Measurements from ENCODE around the gene FTO.

Gene FTO

DNA sequence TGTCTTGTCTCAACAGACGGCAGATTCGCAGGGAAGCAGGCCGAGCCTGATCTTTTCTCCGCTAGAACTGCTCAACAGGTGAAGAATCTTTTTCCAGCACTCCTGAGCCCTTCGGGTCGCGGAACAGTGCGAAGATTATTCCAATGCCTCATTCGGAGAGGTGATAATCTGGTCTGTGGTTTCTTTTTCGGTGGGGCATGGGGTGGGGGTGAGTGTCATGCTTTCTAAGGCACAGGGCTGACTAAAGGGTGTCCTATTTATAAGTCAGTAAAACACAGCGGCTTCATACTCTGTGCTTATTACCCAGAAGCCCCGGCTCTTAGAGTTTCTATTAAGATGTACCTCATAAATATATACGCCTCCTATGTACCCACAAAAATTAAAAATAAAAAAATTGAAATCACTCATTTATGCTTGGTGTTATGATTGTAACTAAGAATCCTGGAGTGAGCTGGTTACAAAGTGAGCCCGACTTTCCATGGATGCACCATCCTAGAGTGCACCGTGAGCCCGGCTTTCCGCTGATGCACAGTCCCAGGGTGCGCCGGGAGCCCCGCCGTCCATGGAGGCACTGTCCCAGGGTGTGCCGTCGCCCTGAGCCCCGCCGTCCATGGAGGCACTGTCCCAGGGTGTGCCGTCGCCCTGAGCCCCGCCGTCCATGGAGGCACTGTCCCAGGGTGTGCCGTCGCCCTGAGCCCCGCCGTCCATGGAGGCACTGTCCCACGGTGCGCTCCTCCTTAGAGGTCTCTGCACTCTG is 417.8 kb downstream of the FTO start:
- DNase-seq (ENCODE audit: low read depth, low spot score): no peak

DNA sequence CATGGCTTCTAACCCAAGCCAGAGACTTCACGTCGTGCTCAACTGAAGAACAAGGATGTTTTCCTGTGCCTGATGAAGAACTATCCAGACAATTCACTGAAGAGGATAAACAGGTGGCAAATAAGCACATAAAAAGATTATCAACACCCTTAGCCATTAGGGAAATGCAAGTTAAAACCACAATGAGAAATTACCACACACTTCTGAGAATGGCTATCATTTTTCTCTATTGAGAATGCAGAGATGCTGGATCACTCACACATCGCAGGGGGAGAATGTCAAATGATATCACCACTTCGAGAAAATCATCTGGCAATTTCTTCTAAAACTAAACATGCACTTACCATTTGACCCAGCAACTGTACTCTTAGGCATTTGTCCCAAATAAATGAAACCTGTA is 419.8 kb downstream of the FTO start:
- no peak for DNase-seq (ENCODE audit: low read depth, low spot score)

DNA sequence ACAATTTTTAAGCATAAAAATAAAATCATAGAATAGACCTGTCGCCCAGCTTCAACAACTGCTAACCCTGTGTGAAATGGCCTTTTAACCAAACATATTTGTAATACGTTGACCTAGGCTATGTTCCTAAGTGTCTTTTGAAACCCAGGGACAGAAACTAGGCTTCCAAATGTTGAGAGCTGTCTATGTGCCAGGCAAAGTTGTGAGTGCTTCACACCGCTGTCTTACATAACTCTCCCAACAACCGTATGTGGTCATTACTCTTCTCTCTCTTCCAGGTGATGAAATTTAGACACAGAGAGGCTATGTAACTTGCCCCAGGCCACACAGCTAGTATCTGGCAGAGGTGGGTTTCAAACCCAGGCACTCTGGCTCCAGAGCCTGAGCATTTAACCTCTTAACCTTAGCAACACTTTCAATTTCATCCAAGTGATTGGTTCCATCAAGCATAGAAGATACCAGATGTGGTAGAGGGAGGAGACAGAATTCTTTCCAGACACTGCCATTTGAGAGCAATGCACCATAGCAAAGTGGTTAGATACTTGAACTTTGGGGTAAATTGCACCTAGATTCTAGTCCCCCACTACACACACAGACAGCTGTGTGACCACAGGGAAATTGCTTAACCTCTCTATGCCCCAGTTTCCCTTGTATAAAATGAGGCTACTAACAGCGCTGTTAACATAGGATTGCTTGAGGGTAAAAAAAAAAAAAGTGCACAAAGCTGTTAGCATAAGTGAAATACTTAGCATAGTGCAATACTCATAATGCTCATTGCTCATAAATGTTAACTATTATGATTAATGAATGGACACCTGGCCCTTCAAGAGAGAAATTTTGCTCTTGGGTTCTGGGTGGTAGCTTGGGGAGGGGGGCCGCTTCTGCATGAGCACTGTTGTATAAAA is 422.0 kb downstream of the FTO start:
- no peak for DNase-seq (ENCODE audit: low read depth, low spot score)

DNA sequence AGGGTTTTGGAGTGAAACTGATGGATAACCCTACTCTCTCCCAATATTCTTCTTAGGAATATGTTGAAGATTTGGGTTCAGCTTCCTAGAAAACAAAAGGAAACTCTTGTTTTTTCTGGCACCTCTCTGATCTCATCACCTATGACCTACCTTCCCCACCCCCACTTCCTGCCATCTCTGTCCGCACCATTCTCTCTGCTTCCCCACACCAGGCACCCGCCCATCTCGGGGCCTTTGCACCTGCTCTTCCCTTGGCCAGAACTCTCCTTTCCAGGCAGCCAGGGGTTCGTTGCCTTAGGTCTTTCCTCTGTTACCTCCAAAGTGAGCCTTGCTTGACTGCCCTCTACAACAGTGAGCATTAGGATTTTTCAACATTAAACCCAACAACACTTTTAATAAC is 423.0 kb downstream of the FTO start:
- DNase-seq (ENCODE audit: low read depth, low spot score): no peak

DNA sequence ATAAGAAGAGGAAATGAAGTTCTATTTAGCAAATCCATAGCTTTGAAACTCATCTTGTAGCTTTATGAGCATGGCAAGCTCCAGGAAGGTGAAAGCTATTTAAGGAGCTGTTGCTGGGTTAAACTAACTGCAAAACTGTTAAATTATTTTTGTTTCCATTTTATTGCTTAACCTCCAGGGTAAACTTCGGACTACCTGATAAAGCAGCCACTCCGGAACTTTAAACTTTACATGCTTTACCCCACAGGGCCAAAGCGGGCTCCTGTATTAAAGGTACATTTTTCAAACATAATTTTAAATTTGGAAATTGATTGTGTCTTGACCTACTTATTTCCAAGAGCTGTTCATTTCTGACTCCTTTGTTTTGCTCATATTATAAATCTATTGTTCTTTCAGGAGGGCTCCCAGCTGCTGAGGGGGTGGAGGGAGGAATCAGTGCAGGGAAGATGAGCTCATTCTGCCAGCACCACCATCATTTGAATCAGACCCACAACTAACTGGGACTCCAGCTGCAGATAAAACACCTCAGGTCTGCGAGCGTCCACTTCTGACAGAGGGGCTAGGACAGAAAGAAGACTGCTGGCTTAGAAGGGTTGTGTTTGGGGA is 424.8 kb downstream of the FTO start:
- no peak for DNase-seq (ENCODE audit: low read depth, low spot score)

DNA sequence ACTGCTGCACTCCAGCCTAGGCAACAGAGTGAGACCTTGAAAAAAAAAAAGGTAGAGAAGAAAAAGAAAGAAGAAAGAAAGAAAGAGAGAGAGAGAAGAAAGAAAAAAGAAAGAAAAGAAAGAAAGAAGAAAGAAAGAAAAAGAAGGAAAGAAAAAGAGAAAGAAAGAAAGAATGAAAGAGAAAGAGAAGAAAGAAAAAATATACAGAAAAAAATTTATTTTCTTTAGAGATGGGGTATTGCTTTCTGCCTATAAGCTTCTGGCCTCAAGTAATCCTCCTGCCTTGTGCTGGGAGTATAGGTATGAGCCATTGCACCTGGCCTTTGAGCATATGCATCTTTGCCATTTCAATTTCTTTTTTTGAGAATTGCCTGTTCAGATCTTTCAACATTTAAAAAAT is 425.9 kb downstream of the FTO start:
- DNase-seq (ENCODE audit: low read depth, low spot score): no peak

DNA sequence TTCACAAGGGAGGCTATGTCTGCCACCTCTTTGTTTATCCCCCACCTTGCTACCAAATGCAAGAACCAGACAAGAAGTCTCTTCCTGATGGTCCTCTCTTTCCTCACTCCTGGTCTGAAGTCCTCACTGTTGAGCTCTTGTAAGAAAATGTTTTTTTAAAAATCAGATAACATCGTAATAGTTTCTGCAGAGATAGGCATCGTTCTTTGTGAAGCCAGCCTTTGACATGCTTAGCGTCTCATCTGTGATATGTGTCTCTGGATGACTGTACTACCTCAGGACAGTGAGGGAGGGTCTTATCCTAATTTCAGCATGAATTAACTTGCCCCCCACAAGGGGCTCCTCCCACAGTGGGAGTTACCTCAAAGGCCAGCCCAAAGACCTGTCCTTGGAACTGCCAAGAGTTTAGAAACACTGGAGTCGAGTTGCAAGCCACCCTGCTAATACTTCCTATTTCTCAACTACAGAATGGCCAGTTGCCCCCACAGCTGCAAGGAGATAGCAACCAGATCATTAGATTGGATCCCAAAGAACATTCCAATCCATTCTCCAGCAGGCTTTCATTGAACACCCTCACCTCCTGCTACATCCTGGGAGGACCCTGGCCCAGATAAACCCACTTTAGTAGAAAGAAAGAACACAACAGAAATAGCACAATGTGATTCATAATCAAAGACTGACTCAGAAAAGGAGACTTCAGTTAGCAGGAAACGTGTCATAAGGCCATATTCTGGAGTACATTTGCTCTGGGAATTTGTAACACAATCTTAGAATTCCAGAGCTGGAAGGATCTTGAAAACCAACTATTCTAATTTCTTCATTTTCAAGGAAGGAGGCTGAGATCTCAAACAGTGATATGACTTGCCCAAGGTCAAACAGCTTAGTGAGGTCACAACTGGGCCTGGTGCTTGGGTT is 431.7 kb downstream of the FTO start:
- DNase-seq (ENCODE audit: low read depth, low spot score): no peak

DNA sequence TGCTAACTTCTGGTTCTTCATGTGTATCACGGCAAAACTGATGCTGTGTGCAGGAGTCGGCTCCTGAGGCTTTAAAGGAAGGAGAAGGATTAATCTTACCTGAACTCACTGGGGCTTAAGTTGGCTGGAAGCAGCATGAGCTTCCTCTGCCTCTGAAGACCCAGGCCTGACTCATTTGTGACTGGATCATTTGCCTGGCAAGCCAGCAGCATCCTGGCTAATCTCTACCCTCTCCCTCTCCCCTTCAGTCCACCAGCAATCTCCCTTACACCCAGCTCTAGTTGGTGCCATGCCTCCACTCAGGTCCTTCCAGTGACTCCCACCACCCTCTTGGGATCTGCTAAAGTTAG is 432.3 kb downstream of the FTO start:
- no peak for DNase-seq (ENCODE audit: low read depth, low spot score)

DNA sequence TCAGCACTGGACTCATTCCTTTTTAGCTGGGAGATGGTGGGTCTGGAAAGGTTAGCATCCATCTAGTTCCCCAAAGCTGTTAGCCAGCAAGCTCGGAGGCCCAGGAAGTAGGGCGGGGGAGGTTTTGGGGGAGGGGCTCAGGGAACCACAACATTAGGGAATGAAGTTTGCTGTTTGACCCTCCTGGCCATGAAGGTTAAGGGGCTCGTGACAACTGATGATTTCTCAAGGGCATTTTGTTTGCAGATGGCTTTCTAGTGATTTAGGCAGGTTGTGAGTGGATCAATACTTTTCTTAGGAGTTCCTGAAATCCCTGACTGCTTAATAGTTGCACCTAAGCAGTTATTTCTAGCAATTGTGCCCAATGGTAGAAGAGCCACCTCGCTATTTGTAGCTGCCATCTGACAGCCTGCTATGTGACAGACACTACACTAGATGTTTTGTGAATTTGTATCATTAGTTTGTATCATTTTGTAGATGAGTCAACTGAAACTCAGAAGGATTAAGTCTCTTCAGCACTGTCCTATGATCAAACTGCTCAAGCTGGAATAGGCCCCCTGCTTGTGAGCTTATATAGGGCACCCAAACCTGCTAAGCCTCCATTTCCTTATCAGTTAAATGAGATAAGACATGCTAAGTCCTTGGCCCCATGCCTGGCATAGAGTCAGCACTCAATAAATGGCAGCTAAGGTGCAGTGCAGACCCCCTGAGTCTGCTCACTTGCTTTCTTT is 436.3 kb downstream of the FTO start:
- DNase-seq (ENCODE audit: low read depth, low spot score): no peak

DNA sequence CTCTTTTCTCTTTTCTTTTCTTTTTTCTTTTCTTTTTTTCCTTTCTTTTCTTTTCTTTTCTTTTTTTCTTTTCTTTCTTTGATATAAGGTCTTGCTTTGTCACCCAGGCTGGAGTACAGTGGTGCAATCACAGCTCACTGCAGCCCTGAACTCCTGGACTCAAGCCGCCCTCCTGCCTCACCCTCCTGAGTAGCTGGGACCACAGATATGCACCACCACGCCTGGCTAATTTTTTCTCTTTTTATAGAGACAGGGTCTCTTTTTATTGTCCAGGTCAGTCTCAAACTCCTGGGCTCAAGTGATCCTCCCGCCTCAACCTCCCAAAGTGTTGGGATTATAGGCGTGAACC is 436.8 kb downstream of the FTO start:
- no peak for DNase-seq (ENCODE audit: low read depth, low spot score)

DNA sequence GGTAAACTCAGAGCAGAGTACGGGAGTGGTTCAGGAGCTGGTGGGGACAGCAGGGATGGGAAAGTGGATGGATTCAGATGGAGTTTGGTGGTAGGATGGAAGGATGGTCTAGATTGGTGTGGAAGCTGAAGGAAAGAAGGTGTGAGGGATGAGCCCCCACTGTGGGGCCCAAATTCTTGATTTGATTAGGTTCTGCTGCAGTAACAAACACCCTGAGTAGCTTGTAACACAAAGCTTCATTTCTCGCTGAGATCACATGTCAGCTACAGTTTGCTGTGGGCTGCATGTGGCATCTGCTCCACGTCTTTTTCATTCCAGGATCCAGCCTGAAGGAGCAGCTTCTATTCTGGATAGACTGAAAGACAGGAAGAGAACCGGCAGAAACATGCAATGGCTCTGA is 438.8 kb downstream of the FTO start:
- no peak for DNase-seq (ENCODE audit: low read depth, low spot score)

DNA sequence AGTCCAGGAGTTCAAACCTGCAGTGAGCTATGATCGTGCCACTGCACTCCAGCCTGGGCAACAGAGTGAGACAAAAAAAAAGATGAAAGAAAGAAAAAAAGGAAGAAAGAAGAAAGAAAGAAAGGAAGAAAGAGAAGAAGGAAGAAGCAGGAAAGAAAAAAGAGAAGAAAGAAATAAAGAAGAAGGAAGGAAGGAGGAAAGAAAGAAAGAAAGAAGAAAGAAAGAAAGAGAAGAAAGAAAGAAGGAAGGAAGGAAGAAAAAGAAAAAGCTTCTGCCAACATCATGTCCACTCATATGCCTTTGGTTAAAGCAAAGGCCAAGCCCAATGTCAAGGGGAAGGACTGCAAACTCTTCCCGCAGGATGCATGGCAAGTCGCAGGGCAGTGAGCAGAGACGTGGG is 439.5 kb downstream of the FTO start:
- no peak for DNase-seq (ENCODE audit: low read depth, low spot score)

DNA sequence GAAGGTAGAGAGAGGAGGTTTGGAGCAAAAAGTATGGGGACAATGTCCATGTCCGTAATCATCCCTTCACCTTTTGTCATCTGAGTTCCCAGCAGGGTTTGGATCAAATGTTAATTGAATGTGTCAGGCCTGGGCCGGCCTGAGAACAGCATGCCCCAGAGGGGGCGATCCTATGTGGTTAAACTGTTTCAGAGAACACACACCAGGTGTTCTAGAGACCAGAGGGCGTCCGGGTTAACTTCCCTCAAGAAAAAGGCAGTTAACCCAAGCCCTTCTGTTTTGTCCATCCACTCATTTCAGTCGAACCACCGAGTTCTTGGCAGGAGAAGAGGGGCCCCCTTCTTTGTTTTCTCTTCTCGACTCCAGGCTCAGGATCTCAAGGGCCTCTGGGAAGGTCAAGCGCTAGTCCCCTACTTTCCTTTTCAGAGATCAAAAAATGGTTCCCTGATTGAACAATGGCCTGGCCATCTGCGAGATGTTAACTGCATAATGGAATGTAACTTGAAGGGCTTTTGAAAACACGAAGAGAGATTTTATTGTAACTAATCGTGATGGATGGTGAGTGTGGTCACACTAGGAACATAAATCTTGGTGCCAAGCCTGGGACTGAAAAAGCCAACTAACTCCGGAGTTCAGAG is 440.1 kb downstream of the FTO start:
- DNase-seq (ENCODE audit: low read depth, low spot score): no peak

DNA sequence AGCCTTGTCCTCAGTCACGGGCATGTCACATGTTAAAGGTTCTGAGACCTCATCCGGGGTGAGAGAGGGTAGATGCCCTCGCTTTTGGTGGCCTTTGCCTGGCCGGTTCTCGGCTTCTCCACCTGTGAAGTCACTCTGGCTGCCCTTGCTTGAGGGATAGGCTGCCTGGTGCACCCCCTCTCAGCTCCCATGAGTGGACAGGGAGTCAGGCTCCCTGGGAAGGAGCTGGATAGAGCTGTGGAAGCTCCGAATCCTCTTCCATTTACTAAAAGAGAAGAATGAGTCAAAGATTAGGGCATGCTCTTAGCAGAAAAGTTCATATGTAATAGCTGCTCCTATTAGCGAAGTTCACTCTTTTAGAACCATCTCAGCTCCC is 440.6 kb downstream of the FTO start:
- no peak for DNase-seq (ENCODE audit: low read depth, low spot score)

DNA sequence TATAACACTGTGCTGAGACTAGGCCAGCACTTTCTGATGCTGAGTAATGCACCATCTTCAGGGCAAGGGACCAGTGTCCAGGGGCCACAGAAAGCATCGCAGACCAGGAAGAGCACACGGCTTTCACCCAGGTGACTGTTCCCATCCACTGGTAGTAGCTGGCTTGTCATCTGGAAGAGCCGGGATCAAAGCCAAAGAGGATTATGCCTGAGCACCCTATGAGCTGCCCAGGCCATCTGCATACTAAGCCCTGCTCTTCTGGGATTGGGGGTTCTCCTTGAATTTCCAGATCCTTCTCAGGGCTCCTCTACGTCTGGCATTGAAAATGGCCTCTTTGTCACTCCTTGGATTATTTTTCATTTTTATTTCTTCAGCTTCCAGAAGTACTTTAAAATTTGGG is 441.9 kb downstream of the FTO start:
- no peak for DNase-seq (ENCODE audit: low read depth, low spot score)

DNA sequence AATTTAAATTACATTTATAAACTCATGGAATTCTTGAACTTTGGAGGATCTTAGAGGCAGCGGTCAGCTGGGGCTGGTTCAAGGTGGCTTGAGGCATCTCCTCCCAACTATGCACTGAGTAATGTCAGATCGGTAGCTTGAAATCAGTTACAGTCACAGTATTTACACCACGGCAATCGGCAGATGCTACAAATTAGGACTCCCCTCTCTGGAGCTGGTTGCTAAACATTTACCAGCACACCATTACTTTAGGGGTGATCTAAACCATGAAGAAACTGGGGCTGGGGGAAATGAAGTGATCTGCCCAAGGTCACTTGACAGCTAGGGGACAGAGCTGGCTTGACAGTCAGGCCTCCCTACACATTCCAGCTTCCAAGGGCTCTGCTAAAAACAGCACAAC is 445.0 kb downstream of the FTO start:
- DNase-seq (ENCODE audit: low read depth, low spot score): no peak

DNA sequence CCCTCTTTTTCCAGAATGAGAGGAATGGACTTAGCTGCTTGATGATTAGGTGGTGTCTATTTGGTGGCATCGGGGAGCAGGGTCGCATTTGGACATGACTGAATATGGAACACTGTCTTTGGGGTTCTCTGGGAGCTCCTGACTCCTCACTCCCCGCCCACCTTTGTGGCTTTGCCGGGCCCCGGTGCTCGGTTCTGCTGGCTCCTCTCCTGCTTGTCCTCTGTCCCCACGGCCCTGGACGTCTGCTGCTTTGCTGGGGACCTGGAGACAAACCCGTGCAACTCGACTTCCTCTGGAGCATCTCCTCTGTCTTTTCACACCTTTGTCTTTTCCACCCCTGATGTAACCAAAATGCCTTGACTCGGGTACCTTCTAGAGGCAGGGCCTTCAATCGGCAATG is 446.9 kb downstream of the FTO start:
- DNase-seq (ENCODE audit: low read depth, low spot score): no peak

DNA sequence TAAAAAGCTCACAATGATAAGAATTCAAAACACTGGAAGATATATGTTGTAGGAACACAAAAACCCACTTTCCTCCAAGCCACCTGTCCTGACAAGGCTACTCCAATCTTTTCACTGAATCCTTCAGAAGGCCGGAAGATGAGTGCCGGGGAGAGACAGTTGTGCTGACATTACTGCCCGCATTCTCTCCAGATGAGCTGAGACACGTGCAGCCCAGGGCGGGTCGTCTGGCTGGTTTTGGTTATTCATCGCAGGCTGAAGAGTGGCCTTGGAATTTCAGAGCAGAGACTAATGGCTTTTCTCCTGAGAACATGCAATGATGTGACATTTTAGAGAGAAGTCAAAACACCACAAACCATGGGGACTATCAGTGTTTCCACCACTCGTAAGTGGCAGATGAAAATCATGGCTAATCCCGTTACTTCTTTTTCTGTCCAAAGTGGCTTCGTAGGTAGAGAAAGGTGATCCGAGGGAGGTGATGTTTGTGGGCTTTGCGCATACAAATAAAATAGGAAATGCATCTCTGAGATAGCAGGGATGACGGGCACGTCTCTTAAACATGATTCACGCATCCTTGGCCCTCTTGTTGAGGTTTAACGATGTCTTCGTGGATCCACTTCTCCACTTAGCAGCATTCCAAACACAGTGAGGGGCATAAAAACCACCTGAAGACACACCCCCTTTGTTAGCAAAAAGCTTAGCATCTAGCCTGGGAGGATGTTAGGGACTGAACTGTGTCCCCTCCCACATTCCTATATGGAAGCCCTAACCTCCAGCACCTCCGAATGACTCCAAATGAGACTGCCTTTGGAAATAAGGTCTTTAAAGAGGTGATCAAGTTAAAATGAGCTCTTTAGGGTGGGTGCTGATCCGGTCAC is 448.6 kb downstream of the FTO start:
- DNase-seq (ENCODE audit: low read depth, low spot score): no peak

DNA sequence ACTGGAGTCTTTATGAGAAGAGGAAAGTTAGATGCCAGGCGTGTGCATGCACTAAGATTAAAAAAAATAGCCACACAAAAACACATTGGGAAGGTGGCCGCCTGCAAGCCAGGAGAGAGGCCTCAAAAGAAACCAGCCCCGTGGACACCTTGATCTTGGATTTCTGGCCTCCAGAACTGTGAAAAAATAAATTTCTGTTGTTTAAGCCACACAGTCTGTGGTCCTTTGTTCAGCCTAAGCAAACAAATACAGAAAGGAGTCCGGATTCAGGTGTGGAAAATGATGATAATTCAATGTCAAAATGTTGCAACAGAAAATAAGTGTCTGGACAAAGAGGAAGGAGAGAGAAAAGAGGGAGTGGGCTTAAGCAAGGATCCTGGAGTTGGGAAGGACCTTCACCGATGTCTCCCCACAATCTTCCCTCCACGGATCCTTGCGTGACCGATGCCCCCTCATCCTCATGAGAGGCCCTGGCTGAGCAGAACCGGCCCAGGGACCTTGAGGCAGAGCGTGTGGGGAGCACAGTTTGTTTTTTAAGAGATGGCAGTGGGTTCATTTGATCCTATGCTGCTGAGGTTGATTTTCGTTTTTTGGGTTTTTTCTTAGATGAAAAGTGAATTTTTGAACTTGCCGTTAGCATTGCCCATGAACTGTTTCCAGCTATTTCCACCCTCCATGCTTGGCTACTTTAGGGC is 449.4 kb downstream of the FTO start:
- DNase-seq (ENCODE audit: low read depth, low spot score): no peak

All from activated CD4-positive, CD25-positive, alpha-beta regulatory T cell treated with anti-CD3 and anti-CD28 coated beads, Interleukin-2, amount 50 U/mL, for 16 hours (primary cell).